ENCODE data around the gene CCDC134. TPM values are rescaled to one million over a fixed set of nuclear protein-coding genes. Genes with fewer than 3 reads are reported as not detected.

The CCDC134 gene
- total and polyA plus RNA-seq, 9 of the 15 experiments (the other 6 are each of a cell fraction or from before 2014, with no cell fraction given), result 0.56 to 11.9 (median 5.3) TPM

DNA sequence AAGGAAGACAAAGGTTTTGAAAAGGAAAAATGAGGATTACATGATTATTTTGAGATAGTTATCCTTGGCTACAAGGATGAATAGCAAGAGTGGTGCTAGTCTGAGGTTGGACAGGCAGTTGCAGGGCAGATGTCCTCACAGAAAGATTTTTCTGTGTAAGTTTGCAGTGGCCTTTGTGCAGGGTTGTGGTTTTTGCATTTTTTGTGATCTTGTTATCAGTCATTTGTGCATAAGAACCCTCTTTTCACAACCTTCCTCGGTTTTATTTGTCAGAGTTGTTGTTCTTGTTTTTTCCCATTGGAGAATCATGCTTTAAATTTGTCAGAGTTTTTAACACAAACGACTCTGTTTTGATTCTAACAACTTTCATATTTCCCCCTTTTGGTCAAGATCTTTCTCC, 1.4 kb downstream of the CCDC134 start:
- peak overlapping the region; percentile 78 for H3K4me3 ChIP-seq

More for the DNA sequence above, 1.4 kb downstream of the CCDC134 start:
- TF ChIP-seq, protein P1, sequence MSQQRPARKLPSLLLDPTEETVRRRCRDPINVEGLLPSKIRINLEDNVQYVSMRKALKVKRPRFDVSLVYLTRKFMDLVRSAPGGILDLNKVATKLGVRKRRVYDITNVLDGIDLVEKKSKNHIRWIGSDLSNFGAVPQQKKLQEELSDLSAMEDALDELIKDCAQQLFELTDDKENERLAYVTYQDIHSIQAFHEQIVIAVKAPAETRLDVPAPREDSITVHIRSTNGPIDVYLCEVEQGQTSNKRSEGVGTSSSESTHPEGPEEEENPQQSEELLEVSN (IDR thresholded peaks at IDR 0.05; ENCODE audit: borderline replicate concordance in 1 of 2, extremely low read depth in 1 of 2, insufficient read depth in 1 of 2, insufficient read length in 1 of 2, low read depth in 1 of 2, low read length in 1 of 2, poor library complexity in 1 of 2, severe bottlenecking in 1 of 2), result no peak
- no peak for TF ChIP-seq CEBPG (CRISPR knock-in tag; IDR thresholded peaks at IDR 0.05)
- no peak for TF ChIP-seq CEBPG (tag; conservative IDR thresholded peaks at IDR 0.05 in 1 of 2, IDR thresholded peaks at IDR 0.05 in 1 of 2)
- TF ChIP-seq, protein P2, sequence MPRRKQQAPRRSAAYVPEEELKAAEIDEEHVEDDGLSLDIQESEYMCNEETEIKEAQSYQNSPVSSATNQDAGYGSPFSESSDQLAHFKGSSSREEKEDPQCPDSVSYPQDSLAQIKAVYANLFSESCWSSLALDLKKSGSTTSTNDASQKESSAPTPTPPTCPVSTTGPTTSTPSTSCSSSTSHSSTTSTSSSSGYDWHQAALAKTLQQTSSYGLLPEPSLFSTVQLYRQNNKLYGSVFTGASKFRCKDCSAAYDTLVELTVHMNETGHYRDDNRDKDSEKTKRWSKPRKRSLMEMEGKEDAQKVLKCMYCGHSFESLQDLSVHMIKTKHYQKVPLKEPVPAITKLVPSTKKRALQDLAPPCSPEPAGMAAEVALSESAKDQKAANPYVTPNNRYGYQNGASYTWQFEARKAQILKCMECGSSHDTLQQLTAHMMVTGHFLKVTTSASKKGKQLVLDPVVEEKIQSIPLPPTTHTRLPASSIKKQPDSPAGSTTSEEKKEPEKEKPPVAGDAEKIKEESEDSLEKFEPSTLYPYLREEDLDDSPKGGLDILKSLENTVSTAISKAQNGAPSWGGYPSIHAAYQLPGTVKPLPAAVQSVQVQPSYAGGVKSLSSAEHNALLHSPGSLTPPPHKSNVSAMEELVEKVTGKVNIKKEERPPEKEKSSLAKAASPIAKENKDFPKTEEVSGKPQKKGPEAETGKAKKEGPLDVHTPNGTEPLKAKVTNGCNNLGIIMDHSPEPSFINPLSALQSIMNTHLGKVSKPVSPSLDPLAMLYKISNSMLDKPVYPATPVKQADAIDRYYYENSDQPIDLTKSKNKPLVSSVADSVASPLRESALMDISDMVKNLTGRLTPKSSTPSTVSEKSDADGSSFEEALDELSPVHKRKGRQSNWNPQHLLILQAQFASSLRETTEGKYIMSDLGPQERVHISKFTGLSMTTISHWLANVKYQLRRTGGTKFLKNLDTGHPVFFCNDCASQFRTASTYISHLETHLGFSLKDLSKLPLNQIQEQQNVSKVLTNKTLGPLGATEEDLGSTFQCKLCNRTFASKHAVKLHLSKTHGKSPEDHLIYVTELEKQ (CRISPR knock-in tag; IDR thresholded peaks at IDR 0.05), result no peak
- no peaks in the 10 kb centered on the region for H3K9me3 ChIP-seq (replicated peaks; ENCODE audit: control insufficient read depth, insufficient read depth, low read depth, low read length)
- no peaks in the 10 kb centered on the region for H3K9me1 ChIP-seq (ENCODE audit: control insufficient read depth, insufficient read depth, low read length)
- H3K27me3 ChIP-seq (ENCODE audit: control insufficient read depth in 2 of 2, insufficient read depth in 2 of 2, low read length in 2 of 2), result no peaks in the 10 kb centered on the region
- no peak for DNase-seq (ENCODE audit: extremely low read depth in 1 of 4, low spot score in 3 of 4)
- in situ Hi-C loops (cut with MboI), result no loop called here
- POLR2A ChIA-PET, result no interaction called here
- no peak for ATAC-seq
- peaks cover 13 to 20% of the 10 kb centered on the region in 2 experiments; a peak in 4 of 5 replicates for H3K4me1 ChIP-seq (replicated peaks in 1 of 2; ENCODE audit: control insufficient read depth in 2 of 2, insufficient read depth in 2 of 2, low read length in 2 of 2)
- FAIRE-seq, result no peak
- no peaks in the 10 kb centered on the region for H3K36me3 ChIP-seq (ENCODE audit: control insufficient read depth, insufficient read depth, low read length)
- no TSS peak for BruUV-seq (replicated peaks)
- H4K20me1 ChIP-seq (replicated peaks; ENCODE audit: control insufficient read depth, insufficient read depth, low read length), result no peaks in the 10 kb centered on the region
- 5% methylated on average over 2 of the region's 2 CpGs for WGBS (ENCODE audit: insufficient coverage, low coverage, missing lambda C conversion rate)
- H2AFZ ChIP-seq (ENCODE audit: low read depth, low read length), result no peak overlapping the region
- H3K79me2 ChIP-seq (ENCODE audit: control insufficient read depth, insufficient read depth, low read length), result peaks cover 25% of the 10 kb centered on the region
- peak overlapping the region in 1 of 2 experiments; percentile 84; a peak in 2 of 4 replicates for H3K9ac ChIP-seq (ENCODE audit: insufficient read depth in 1 of 2, low read depth in 2 of 2, low read length in 2 of 2)
- H3K27ac ChIP-seq (ENCODE audit: extremely low read depth, low read depth, low read length), result no peak overlapping the region
- peak overlapping the region; percentile 91 for H3K4me2 ChIP-seq (ENCODE audit: insufficient read depth, low read length)
- CTCF ChIA-PET (ENCODE audit: low intra/inter-chr PET ratio), result no interaction called here
- intact Hi-C loops (cut with micrococcal nuclease), result loop anchor here (2.0 kb wide), 1 partner anchor 55 kb away; no protein-coding TSS in a partner anchor

Measured in K562 (cell line).